SU-DHL-6 (cell line): ENCODE data around the gene TRAK1.

Experiments used
- EZH2phosphoT487 ChIP-seq: fragments of 200-600 bp; sonication (generic), shearing (Covaris generic); conservative IDR thresholded peaks from 2 replicates; pipeline ENCODE4 v1.6.1; 2018; ENCODE audit warnings: mild to moderate bottlenecking, antibody characterized with exemption, low read length, moderate library complexity, mixed read lengths
- TF ChIP-seq, protein P1 (sequence below): fragments of 200-600 bp; sonication (generic); IDR thresholded peaks from one replicate; pipeline ENCODE4 v1.5.1; 2017; ENCODE audit warnings: antibody characterized with exemption, mild to moderate bottlenecking, low read length, moderate library complexity; ENCODE audit not compliant: insufficient read depth, poor library complexity, severe bottlenecking

DNA sequence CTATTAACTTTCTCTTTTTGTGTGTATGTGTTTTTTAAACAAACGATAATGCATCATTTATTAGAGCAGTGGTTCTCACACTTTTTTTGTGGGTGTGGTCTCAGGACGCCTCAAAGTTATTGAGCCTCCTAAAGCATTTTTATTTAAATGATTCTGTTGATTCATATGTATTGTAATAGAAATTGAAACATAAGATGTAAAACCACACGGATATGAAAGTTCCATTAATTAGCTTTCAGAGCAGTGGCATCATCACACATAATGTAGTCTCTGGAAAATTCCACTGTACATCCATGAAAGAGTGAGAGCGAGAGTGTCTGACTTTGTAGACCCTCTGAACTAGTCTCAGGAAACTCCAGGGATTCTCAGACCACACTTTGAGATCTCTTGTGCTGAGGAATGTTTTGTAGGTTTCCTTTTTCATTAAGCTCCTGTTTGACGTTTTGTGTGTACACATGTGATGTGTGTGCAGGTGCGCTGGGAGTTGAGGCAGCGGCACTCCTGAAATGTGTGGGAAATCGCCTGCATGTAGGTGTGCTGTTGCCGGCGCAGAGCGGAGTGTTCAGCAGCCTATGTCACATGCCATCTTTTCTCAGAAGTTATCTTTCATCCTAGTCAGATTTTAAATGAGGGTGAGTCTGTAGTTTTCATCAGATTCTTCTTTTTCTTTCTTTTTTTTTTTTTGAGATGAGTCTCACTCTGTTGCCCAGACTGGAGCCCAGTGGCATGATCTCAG is 5.3 kb upstream of the TRAK1 start:
- TF ChIP-seq, protein P1, sequence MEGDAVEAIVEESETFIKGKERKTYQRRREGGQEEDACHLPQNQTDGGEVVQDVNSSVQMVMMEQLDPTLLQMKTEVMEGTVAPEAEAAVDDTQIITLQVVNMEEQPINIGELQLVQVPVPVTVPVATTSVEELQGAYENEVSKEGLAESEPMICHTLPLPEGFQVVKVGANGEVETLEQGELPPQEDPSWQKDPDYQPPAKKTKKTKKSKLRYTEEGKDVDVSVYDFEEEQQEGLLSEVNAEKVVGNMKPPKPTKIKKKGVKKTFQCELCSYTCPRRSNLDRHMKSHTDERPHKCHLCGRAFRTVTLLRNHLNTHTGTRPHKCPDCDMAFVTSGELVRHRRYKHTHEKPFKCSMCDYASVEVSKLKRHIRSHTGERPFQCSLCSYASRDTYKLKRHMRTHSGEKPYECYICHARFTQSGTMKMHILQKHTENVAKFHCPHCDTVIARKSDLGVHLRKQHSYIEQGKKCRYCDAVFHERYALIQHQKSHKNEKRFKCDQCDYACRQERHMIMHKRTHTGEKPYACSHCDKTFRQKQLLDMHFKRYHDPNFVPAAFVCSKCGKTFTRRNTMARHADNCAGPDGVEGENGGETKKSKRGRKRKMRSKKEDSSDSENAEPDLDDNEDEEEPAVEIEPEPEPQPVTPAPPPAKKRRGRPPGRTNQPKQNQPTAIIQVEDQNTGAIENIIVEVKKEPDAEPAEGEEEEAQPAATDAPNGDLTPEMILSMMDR = no peak
- TF ChIP-seq EZH2phosphoT487 = no peak
